ENCODE data around the gene TMEM171.

DNA sequence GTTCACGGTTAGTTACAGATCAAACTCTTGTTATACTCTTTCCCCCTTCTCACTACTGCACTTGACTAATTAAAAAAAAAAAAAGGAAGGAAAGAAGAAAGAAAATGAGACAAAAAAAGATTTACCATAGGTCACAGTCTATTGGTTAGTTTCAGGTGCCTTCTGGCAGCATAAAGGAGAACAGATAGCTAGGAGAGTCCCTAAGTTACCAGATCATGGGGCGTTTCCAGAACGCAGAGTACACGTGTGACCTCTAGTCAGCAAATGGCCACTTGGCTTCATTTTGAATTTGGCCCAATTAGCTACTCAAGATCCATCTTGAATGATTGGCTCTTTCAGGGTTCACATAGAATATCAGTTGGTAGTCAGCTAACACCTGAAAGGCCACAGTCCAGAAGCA lies 20.3 kb upstream of the TMEM171 start:
- no peak for TF ChIP-seq POLR2A (IDR thresholded peaks at IDR 0.05)
- TF ChIP-seq, protein P1, sequence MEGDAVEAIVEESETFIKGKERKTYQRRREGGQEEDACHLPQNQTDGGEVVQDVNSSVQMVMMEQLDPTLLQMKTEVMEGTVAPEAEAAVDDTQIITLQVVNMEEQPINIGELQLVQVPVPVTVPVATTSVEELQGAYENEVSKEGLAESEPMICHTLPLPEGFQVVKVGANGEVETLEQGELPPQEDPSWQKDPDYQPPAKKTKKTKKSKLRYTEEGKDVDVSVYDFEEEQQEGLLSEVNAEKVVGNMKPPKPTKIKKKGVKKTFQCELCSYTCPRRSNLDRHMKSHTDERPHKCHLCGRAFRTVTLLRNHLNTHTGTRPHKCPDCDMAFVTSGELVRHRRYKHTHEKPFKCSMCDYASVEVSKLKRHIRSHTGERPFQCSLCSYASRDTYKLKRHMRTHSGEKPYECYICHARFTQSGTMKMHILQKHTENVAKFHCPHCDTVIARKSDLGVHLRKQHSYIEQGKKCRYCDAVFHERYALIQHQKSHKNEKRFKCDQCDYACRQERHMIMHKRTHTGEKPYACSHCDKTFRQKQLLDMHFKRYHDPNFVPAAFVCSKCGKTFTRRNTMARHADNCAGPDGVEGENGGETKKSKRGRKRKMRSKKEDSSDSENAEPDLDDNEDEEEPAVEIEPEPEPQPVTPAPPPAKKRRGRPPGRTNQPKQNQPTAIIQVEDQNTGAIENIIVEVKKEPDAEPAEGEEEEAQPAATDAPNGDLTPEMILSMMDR (IDR thresholded peaks at IDR 0.05) = no peak

Data from ovary (tissue), 3 donors.